Thoracic aorta (tissue), 2 donors: ENCODE data around the gene RNF175. TPM values are rescaled to one million over a fixed set of nuclear protein-coding genes. Genes with fewer than 3 reads are reported as not detected.
"Not testable (repeated sequence)": the region's sequence is repeated elsewhere in the genome, so short reads cannot be mapped to it uniquely, and the experiment has no call there.

Source experiments
- ATAC-seq: fragments of 150-250 bp; one replicate; pipeline ENCODE4 v1.8.0; 2017; ENCODE audit warnings: low read depth; ENCODE audit not compliant: insufficient number of reproducible peaks, low FRiP score
- DNase-seq: peaks from one replicate; pipeline ENCODE4 v3.0.0-alpha.2; 2020; ENCODE audit warnings: low spot score
- H3K27ac ChIP-seq, 2 donors: fragments of 200-600 bp; sonication (generic); 1 replicate in 1 of 2; 2 replicates in 1 of 2; pipeline ENCODE4 v1.5.1; 2016; ENCODE audit warnings: mild to moderate bottlenecking in 2 of 2, moderate library complexity in 2 of 2
- H3K27me3 ChIP-seq: fragments of 200-600 bp; sonication (generic); replicated peaks from 2 replicates; pipeline ENCODE4 v1.6.0; 2016; ENCODE audit warnings: mild to moderate bottlenecking; ENCODE audit not compliant: insufficient read depth
- H3K36me3 ChIP-seq: fragments of 200-600 bp; sonication (generic); one replicate; pipeline ENCODE4 v1.5.1; 2016
- H3K4me1 ChIP-seq, 2 donors: fragments of 200-600 bp; sonication (generic); 1 replicate in 1 of 2; 2 replicates in 1 of 2; pipeline versions ENCODE4 v1.5.1 to v1.6.0; 2016; ENCODE audit warnings: low read depth in 2 of 2, mild to moderate bottlenecking in 1 of 2; ENCODE audit not compliant: control insufficient read depth in 1 of 2
- H3K4me3 ChIP-seq: fragments of 200-600 bp; sonication (generic); 2 replicates; pipeline ENCODE4 v1.5.1; 2016; ENCODE audit warnings: mild to moderate bottlenecking
- H3K9me3 ChIP-seq: fragments of 200-600 bp; sonication (generic); 2 replicates; pipeline ENCODE4 v1.5.1; 2016
- total RNA-seq, 2 donors: library from RNA; depleted of rRNA; stranded (reverse); fragments of >200 nt; gene quantifications; one replicate each; pipeline versions ENCODE4 v1.1.0 to v1.2.3, GENCODE V29; 2016
- TF ChIP-seq, protein P1 (sequence below): fragments of 200-600 bp; sonication (generic); IDR thresholded peaks from one replicate; pipeline ENCODE4 v1.5.1; 2019; ENCODE audit warnings: antibody characterized with exemption

RNF175 gene
- total RNA-seq, 2 donors from 2014 or later, result not detected

DNA sequence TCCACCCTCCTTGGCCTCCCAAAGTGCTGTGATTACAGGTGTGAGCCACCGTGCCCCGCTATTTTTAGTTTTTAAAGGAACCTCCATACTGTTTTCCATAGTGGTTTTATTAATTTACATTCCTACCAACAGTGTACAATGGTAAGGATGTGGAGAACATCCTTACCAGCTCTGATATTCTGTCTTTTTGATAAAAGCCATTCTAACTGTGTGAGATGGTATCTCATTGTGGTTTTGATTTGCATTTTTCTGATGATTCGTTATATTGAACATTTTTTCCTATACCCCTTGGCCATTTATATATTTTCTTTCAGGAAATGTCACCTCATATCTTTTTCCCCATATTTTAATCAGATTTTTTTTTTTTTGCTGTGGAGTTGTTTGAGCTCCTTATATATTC is 90.0 kb downstream of the RNF175 start:
- no peaks in the 10 kb centered on the region for H3K9me3 ChIP-seq
- no peak overlapping the region for H3K4me3 ChIP-seq
- no peaks in the 10 kb centered on the region for H3K36me3 ChIP-seq
- H3K27ac ChIP-seq, result no peak overlapping the region
- DNase-seq (no peak), ATAC-seq (no peak)
- no peaks in the 10 kb centered on the region for H3K4me1 ChIP-seq
- TF ChIP-seq, protein P1, sequence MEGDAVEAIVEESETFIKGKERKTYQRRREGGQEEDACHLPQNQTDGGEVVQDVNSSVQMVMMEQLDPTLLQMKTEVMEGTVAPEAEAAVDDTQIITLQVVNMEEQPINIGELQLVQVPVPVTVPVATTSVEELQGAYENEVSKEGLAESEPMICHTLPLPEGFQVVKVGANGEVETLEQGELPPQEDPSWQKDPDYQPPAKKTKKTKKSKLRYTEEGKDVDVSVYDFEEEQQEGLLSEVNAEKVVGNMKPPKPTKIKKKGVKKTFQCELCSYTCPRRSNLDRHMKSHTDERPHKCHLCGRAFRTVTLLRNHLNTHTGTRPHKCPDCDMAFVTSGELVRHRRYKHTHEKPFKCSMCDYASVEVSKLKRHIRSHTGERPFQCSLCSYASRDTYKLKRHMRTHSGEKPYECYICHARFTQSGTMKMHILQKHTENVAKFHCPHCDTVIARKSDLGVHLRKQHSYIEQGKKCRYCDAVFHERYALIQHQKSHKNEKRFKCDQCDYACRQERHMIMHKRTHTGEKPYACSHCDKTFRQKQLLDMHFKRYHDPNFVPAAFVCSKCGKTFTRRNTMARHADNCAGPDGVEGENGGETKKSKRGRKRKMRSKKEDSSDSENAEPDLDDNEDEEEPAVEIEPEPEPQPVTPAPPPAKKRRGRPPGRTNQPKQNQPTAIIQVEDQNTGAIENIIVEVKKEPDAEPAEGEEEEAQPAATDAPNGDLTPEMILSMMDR, result no peak
- H3K27me3 ChIP-seq, result no peaks in the 10 kb centered on the region

- ATAC-seq (no peak), DNase-seq (no peak)
- H3K27me3 ChIP-seq, result no peaks in the 10 kb centered on the region
- H3K27ac ChIP-seq, result no peak overlapping the region
- H3K4me3 ChIP-seq, result no peak overlapping the region
- no peaks in the 10 kb centered on the region for H3K4me1 ChIP-seq
- H3K9me3 ChIP-seq, result no peaks in the 10 kb centered on the region
- TF ChIP-seq, protein P1, result no peak
- no peaks in the 10 kb centered on the region for H3K36me3 ChIP-seq
Observed at GRCh38 chr4:153668647-153669046, 91.2 kb downstream of the RNF175 start.

GRCh38 chr4:153666505-153666904 is 93.3 kb downstream of the RNF175 start:
- H3K9me3 ChIP-seq, DNase-seq, H3K4me3 ChIP-seq, H3K27ac ChIP-seq, H3K4me1 ChIP-seq, ATAC-seq, H3K27me3 ChIP-seq, H3K36me3 ChIP-seq: not testable (repeated sequence)

- H3K4me1 ChIP-seq, result peaks cover 26 to 35% of the 10 kb centered on the region in 2 donors
- DNase-seq, result no peak
- no peaks in the 10 kb centered on the region for H3K27me3 ChIP-seq
- TF ChIP-seq, protein P1, result no peak
- no peaks in the 10 kb centered on the region for H3K36me3 ChIP-seq
- H3K9me3 ChIP-seq, result no peaks in the 10 kb centered on the region
- no peak overlapping the region for H3K4me3 ChIP-seq
- ATAC-seq, result no peak
- no peak overlapping the region for H3K27ac ChIP-seq
Observed at GRCh38 chr4:153663667-153664066, 96.2 kb downstream of the RNF175 start.

DNA sequence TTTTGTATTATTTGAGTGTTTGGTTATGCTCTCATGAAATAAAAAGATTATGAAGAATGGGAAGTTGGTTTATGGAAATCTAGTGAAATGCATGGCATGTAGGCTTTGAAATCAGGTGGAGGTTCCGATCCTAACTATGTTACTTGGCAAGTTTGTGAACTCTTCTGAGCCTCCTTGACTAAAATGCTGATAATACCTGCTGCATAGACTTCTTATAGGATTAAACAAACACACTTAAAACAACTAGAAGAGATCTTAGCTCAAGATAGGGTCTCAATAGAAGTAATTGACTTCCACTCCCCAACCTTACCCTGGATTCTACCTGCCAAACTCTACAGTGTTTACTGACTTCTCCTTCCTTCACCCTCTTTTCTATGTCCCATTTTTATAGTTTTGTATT is 97.9 kb downstream of the RNF175 start:
- TF ChIP-seq, protein P1, result no peak
- Histone ChIP-seq H3K36me3 (no peaks in the 10 kb centered on the region), H3K27ac (peak overlapping the region in 1 of 2 donors; percentile 28), H3K9me3 (no peaks in the 10 kb centered on the region), H3K4me1 (peaks cover 26 to 37% of the 10 kb centered on the region in 2 donors), H3K4me3 (no peak overlapping the region), H3K27me3 (no peaks in the 10 kb centered on the region)
- no peak for DNase-seq
- ATAC-seq, result no peak

DNA sequence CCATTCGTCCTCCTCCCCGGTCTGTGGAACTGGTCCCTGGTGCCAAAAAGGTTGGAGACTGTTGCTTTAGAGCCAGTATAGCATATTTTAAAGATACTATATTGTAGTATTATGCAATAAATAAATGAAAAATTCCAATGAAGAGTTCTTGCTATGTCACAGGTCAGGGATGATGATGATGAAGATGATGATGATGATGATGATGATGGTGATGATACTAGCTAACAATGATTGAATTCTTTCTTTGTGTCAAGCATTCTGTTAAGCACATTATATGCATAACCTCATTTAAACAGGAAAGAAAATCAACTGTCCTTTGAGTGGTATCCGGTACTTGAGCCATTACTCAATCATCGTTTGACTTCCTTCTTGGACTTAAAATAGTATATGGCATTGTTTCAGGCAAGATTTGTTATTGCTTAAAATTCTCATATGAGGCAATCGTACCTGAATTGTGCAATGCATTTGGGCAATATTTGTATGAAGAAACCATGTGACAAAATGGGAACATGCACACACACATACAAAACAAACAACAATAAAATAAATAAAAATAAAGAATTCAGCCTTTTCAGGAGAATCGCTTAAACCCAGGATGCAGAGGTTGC is 98.5 kb downstream of the RNF175 start:
- TF ChIP-seq, protein P1, result no peak
- Histone ChIP-seq H3K9me3 (no peaks in the 10 kb centered on the region), H3K27me3 (no peaks in the 10 kb centered on the region), H3K4me1 (peaks cover 32 to 43% of the 10 kb centered on the region in 2 donors), H3K27ac (peak overlapping the region in 1 of 2 donors; percentile 33), H3K36me3 (no peaks in the 10 kb centered on the region), H3K4me3 (no peak overlapping the region)
- ATAC-seq, result peak; percentile 79
- DNase-seq, result no peak
